GM19238 (cell line): Measurements from ENCODE around the gene MMP24OS.
A peak's percentile ranks its signal among the peaks of the same experiment; 100 is the strongest.
"Not testable (repeated sequence)": the region's sequence is repeated elsewhere in the genome, so short reads cannot be mapped to it uniquely, and the experiment has no call there.

Source experiments
- DNase-seq: peaks from one replicate; pipeline ENCODE4 v3.0.0; 2011; ENCODE audit warnings: low spot score; ENCODE audit not compliant: insufficient read length

The MMP24OS gene

GRCh38 chr20:35276408-35276807 is 1.5 kb downstream of the MMP24OS start:
- DNase-seq = no peak

- no peak for DNase-seq
Measured at GRCh38 chr20:35275741-35276251, 2.1 kb downstream of the MMP24OS start.

DNA sequence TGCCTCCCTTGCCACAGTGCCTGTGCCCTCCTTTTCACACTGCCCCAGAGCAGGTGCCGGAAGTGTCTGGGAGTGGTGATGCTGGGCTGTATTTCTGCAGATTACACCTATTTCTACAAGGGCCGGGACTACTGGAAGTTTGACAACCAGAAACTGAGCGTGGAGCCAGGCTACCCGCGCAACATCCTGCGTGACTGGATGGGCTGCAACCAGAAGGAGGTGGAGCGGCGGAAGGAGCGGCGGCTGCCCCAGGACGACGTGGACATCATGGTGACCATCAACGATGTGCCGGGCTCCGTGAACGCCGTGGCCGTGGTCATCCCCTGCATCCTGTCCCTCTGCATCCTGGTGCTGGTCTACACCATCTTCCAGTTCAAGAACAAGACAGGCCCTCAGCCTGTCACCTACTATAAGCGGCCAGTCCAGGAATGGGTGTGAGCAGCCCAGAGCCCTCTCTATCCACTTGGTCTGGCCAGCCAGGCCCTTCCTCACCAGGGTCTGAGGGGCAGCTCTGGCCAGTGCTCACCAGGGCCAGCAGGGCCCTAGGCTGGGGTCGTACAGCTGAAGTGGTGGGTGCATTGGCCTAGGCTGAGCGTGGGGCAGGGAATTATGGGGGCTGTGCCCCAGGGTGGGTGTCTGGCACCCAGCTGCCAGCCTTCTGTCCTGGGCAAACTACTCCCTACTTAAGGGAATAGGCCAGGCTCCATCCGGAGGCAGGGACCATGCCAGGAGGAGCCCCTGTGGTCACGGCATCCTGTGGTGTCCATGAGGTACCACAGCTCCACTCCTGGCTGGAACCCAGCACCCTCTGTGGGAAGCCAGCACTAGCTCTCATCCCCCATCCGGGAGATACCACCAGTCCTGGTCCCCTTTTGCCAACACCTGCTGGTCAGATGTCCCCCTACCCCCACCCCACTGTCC is 3.5 kb downstream of the MMP24OS start:
- no peak for DNase-seq

DNA sequence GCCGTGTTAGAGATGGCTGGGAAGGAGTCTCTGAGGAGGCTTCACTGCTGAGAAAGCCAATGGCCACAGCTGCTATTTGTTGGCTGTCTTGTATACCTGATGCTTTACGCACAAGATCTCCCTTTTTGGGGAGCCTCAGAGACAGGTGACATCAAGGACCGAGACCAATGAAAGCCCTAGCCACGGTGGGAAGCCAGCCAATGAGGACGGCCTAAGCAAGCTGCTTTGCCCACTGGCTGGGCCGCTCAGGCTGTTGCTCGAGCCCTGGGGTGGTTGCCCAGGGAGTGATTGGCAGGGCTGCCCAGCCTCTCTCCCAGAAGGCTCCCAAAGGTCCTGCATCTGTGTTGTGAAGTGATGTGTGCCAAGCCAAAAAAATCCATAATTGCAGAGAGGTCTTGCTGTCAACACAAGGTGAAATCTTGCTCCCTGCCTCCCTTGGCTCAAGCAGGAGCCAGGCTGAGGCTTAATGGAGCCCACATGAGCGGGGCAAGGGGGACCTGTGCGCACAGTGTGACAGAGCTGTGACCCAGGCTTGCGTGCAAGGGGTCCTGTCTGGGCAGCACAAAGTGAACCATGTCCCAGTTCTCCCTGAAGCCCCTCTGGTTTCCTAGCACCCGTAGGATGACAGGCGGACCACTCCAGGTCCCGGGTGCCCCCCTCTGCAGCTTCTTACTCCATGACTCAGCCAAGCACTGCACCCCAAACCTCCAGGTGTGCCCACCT is 4.3 kb downstream of the MMP24OS start:
- DNase-seq = no peak

GRCh38 chr20:35271904-35272303 is 6.0 kb downstream of the MMP24OS start:
- no peak for DNase-seq

GRCh38 chr20:35271073-35271882 is 6.6 kb downstream of the MMP24OS start:
- no peak for DNase-seq

DNA sequence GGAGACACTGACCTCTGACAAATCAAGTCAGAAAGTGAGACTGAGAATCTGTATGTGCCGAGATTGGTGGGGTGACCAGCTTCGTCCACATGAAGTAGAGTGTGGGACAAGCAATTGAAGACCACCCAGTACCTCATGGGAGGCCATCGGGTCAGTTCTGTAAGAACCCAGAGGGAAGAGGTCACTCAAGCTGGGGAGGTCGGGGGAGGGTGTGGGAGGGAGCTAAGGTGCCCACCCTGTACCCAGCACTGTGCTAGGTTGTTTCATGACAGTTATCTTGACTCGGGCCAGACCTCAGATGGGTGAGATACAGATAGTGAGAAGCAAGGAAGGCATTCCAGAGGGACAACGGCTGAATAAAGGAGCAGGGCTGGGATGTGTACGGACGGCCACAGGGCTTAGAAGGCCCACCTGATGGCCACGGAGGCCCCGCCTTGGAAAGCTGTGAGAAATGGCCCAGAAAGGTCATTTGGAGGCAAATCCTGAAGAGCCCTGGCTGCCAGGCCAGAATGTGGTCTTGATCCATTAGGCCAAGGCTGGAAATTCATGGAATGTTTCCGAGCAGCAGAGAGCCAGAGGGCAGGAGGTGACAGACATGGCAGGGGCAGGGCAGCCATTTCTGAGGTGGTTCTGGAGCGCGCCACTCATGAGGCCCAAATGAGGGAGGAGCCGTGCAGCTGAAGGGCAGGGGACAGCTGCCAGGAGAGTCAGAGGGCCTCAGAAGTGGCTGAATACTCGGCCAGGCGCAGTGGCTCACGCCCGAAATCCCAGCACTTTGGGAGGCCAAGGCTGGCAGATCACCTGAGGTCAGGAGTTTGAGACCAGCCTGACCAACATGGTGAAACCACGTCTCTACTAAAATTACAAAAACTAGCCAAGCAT is 7.7 kb downstream of the MMP24OS start:
- DNase-seq = no peak

- DNase-seq = peak; percentile 60
Measured at GRCh38 chr20:35269055-35269781, 8.7 kb downstream of the MMP24OS start.

DNA sequence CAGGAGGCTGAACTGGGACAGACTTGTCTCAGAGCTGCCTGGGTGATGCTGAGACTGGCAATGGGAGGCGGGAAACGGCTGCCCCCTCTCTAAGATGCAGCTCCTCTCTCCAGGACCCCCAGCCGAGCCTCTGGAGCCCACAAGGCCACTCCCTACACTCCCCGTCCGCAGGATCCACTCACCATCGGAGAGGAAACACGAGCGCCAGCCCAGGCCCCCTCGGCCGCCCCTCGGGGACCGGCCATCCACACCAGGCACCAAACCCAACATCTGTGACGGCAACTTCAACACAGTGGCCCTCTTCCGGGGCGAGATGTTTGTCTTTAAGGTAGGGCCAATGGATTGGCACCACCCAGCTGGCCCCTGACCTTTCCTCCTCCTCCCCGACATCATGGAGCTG is 10.8 kb downstream of the MMP24OS start:
- no peak for DNase-seq

DNA sequence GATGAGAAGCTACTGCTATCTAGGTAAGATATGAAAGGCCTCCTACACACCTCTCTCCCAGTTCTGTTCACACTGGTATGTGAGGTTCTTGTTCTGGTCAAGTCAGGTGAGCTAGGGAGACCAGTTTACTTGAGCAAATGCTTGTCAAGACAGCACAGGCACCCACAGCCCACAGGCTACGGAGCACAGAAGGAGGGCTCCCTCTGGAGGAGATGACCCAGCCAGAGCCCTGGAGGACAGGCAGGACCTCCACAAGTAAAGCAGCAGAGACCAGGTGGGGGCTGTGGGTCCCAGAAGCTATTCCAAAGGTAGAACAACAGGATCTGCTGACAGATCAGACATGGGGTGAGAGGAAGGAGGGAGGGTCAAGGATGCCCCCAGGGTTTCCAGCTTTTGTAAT is 13.2 kb downstream of the MMP24OS start:
- no peak for DNase-seq

- DNase-seq = no peak
Measured at GRCh38 chr20:35263532-35264341, 14.2 kb downstream of the MMP24OS start.

DNA sequence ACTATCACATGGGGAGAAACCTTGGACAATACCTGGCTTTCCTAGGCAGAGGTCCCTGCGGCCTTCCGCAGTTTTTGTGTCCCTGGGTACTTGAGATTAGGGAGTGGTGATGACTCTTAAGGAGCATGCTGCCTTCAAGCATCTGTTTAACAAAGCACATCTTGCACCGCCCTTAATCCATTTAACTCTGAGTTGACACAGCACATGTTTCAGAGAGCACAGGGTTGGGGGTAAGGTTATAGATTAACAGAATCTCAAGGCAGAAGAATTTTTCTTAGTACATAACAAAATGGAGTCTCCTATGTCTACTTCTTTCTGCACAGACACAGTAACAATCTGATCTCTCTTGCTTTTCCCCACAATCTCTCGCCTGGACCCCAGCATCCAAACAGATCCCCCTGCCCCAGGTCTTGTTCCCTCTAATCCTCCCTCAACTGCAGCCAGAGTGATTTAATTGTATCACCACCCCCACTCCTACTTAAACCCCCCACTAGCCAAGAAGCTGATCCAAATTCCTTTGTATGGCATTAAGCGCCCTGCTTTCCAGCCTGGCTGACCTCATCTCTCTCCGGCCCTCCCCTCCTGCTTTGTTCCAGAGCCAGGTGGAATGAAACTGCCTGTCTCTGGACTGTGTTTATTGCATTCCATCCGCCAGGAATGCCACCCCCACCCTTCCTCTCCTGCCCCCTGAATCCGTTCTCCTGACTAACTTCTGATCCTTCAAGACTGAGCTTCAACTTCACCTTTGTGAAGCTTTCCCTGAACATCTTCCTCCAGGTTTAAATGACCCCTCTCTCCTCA is 15.0 kb downstream of the MMP24OS start:
- DNase-seq = not testable (repeated sequence)

- not testable (repeated sequence) for DNase-seq
Measured at GRCh38 chr20:35262321-35262720, 15.6 kb downstream of the MMP24OS start.

GRCh38 chr20:35260426-35260825 is 17.5 kb downstream of the MMP24OS start:
- DNase-seq = no peak

DNA sequence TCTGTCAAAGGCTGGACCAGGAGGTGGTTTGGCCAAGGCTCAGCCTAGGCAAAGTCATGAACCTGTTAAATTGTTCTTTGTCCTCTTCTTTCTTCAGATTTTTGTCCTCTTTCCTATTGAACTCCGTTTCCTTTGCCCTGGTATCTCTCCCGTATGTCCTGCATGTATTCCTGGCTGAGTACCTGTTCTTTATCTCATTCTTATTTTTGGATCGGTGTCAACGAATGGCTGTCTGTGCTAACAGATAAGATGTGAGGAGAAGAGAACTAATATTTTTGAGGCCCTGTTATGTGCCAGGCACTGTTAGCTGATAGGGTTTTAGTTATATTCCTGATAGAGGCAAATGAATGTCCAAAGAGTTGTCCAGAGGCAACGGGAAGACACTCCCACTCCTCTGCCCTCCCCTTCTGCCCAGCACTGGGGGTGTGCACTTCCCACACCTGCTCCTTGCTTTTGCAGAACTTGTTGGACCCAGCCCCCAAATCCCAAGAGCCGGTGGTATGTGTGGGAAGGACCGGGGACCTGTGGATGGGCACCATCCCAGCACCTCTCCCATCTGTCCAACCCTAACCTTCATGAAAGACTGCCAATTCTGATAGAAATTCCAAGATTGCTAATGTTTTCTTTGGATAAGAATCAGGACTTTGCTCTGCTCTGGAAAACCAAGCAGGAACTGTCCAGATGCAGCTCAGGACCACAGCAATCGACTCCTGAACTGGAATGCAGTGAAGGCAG is 20.6 kb downstream of the MMP24OS start:
- DNase-seq = no peak

GRCh38 chr20:35254448-35254999 is 23.4 kb downstream of the MMP24OS start:
- no peak for DNase-seq

- no peak for DNase-seq
Measured at GRCh38 chr20:35253010-35253409, 24.9 kb downstream of the MMP24OS start.
